Measurements from ENCODE around the gene SLC23A2. TPM values are rescaled to one million over a fixed set of nuclear protein-coding genes. Genes with fewer than 3 reads are reported as not detected.

SLC23A2 gene
- total and polyA plus RNA-seq, 12 donors, result 51.0 to 294 (median 145) TPM

- intact Hi-C loops (cut with DNase I), result loop anchor here in 1 of 2 donors (10.0 kb wide), 1 partner anchor 51 kb away; no protein-coding TSS in a partner anchor
- Histone ChIP-seq H3K36me3 (replicated peaks in 1 of 2) (no peaks in the 10 kb centered on the region), H3K4me1 (replicated peaks in 1 of 2) (peaks cover 0 to 5% of the 10 kb centered on the region in 2 donors), H3K4me3 (no peak overlapping the region), H3K9me3 (replicated peaks in 1 of 3) (no peaks in the 10 kb centered on the region), H3K27me3 (no peaks in the 10 kb centered on the region), H3K27ac (no peak overlapping the region)
- WGBS, 4 donors, result 92 to 95% (median 94%) methylated on average over 10 of the region's 10 CpGs
- TF ChIP-seq CTCF (IDR thresholded peaks at IDR 0.05) (no peak), POLR2A (IDR thresholded peaks at IDR 0.05) (no peak)
- DNase-seq, result no peak
These were observed 42.8 kb upstream of the SLC23A2 start for GRCh38 chr20:5044075-5044620.

GRCh38 chr20:5041433-5041832 is 40.1 kb upstream of the SLC23A2 start:
- 49 to 73% (median 65%) methylated on average over 3 of the region's 3 CpGs for WGBS, 4 donors
- H3K9me3 ChIP-seq (replicated peaks in 1 of 3), result no peaks in the 10 kb centered on the region

GRCh38 chr20:5040345-5040744 is 39.0 kb upstream of the SLC23A2 start:
- Histone ChIP-seq H3K9me3 (replicated peaks in 1 of 3) (no peaks in the 10 kb centered on the region), H3K4me3 (no peak overlapping the region), H3K27ac (no peak overlapping the region), H3K4me1 (replicated peaks in 1 of 2) (peaks cover 0 to 5% of the 10 kb centered on the region in 2 donors), H3K36me3 (replicated peaks in 1 of 2) (no peaks in the 10 kb centered on the region), H3K27me3 (no peaks in the 10 kb centered on the region)
- TF ChIP-seq POLR2A (IDR thresholded peaks at IDR 0.05), result no peak
- no peak for TF ChIP-seq CTCF (IDR thresholded peaks at IDR 0.05)
- WGBS, 4 donors, result 82 to 94% (median 91%) methylated on average over 4 of the region's 4 CpGs
- DNase-seq, result no peak
- intact Hi-C loops (cut with DNase I), result loop anchor here in 1 of 2 donors (10.0 kb wide), 1 partner anchor 54 kb away; no protein-coding TSS in a partner anchor

More at GRCh38 chr20:5041433-5041832, 40.1 kb upstream of the SLC23A2 start:
- intact Hi-C loops (cut with DNase I), result loop anchor here in 1 of 2 donors (10.0 kb wide), 1 partner anchor 53 kb away; no protein-coding TSS in a partner anchor
- no peak for DNase-seq
- no peaks in the 10 kb centered on the region for H3K27me3 ChIP-seq
- no peaks in the 10 kb centered on the region for H3K36me3 ChIP-seq (replicated peaks in 1 of 2)
- H3K27ac ChIP-seq, result no peak overlapping the region
- TF ChIP-seq CTCF (IDR thresholded peaks at IDR 0.05) (no peak), POLR2A (IDR thresholded peaks at IDR 0.05) (no peak)
- no peak overlapping the region for H3K4me3 ChIP-seq
- H3K4me1 ChIP-seq (replicated peaks in 1 of 2), result peaks cover 0 to 5% of the 10 kb centered on the region in 2 donors

- H3K27me3 ChIP-seq, result no peaks in the 10 kb centered on the region
- intact Hi-C loops (cut with DNase I), result loop anchor here in 1 of 2 donors (10.0 kb wide), 1 partner anchor 55 kb away; no protein-coding TSS in a partner anchor
- H3K36me3 ChIP-seq (replicated peaks in 1 of 2), result no peaks in the 10 kb centered on the region
- no peaks in the 10 kb centered on the region for H3K9me3 ChIP-seq (replicated peaks in 1 of 3)
- no peak overlapping the region for H3K27ac ChIP-seq
- H3K4me3 ChIP-seq, result no peak overlapping the region
- DNase-seq, result no peak
- peaks cover 0 to 5% of the 10 kb centered on the region in 2 donors for H3K4me1 ChIP-seq (replicated peaks in 1 of 2)
- no peak for TF ChIP-seq POLR2A (IDR thresholded peaks at IDR 0.05)
- no peak for TF ChIP-seq CTCF (IDR thresholded peaks at IDR 0.05)
- 87 to 95% (median 92%) methylated on average over 1 of the region's 1 CpG for WGBS, 4 donors
These were observed 38.6 kb upstream of the SLC23A2 start for GRCh38 chr20:5039889-5040288.
